Keratinocyte (primary cell): ENCODE results near the gene DCHS1. TPM values are rescaled to one million over a fixed set of nuclear protein-coding genes. Genes with fewer than 3 reads are reported as not detected.

Experiments
- DNase-seq: peaks from one replicate; pipeline ENCODE4 v3.0.0-alpha.2; 2011; ENCODE audit warnings: low read depth, missing footprints, low spot score
- FAIRE-seq: peaks from 2 replicates; lab custom pipeline; 2011; peaks lifted over from hg19 to GRCh38; lab: Jason Lieb, UNC
- H2AFZ ChIP-seq: 2 replicates; pipeline ENCODE4 v1.6.0; 2012; ENCODE audit warnings: low read length, control low read depth, inconsistent platforms; ENCODE audit not compliant: control insufficient read depth
- H3K27ac ChIP-seq: 2 replicates; pipeline ENCODE4 v1.5.1; 2011; ENCODE audit warnings: low read length; ENCODE audit not compliant: control insufficient read depth, insufficient read depth
- H3K27me3 ChIP-seq: 3 replicates; pipeline ENCODE4 v1.6.0; 2011; ENCODE audit warnings: low read length; ENCODE audit not compliant: control insufficient read depth, insufficient read depth; ENCODE audit errors: extremely low read depth
- H3K36me3 ChIP-seq, 2 experiments: 2 replicates in 1 of 2; 3 replicates in 1 of 2; pipeline ENCODE4 v1.5.1; 2011; ENCODE audit warnings: low read length in 2 of 2, mild to moderate bottlenecking in 1 of 2; ENCODE audit not compliant: control insufficient read depth in 2 of 2, insufficient read depth in 2 of 2; ENCODE audit errors: extremely low read depth in 1 of 2
- H3K4me1 ChIP-seq: 3 replicates; pipeline ENCODE4 v1.5.1; 2011; ENCODE audit warnings: low read length; ENCODE audit not compliant: control insufficient read depth, insufficient read depth; ENCODE audit errors: extremely low read depth
- H3K4me2 ChIP-seq: 3 replicates; pipeline ENCODE4 v1.6.0; 2011; ENCODE audit warnings: low read depth, low read length; ENCODE audit not compliant: control insufficient read depth, insufficient read depth; ENCODE audit errors: extremely low read depth
- H3K4me3 ChIP-seq, 3 experiments: fragments of 200-600 bp in 1 of 3; sonication (generic) in 1 of 3; 2 replicates in 2 of 3; 3 replicates in 1 of 3; pipeline ENCODE4 v1.5.1; 2011 to 2016; ENCODE audit warnings: low read length in 3 of 3, mild to moderate bottlenecking in 3 of 3, control low read depth in 2 of 3, inconsistent platforms in 1 of 3, low read depth in 1 of 3, mixed read lengths in 1 of 3, mixed run types in 1 of 3, moderate library complexity in 1 of 3; ENCODE audit not compliant: control insufficient read depth in 2 of 3, insufficient read depth in 2 of 3; ENCODE audit errors: extremely low read depth in 1 of 3
- H3K79me2 ChIP-seq: 2 replicates; pipeline ENCODE4 v1.6.0; 2012; ENCODE audit warnings: low read length; ENCODE audit not compliant: control insufficient read depth, insufficient read depth
- H3K9ac ChIP-seq: 3 replicates; pipeline ENCODE4 v1.6.0; 2011; ENCODE audit warnings: low read length; ENCODE audit not compliant: control insufficient read depth, insufficient read depth; ENCODE audit errors: extremely low read depth
- H3K9me1 ChIP-seq: 3 replicates; pipeline ENCODE4 v1.6.0; 2011; ENCODE audit warnings: low read length; ENCODE audit not compliant: control insufficient read depth, insufficient read depth; ENCODE audit errors: extremely low read depth
- H3K9me3 ChIP-seq: 2 replicates; pipeline ENCODE4 v1.5.1; 2012; ENCODE audit warnings: low read depth, low read length; ENCODE audit not compliant: control insufficient read depth
- H4K20me1 ChIP-seq: 3 replicates; pipeline ENCODE4 v1.6.0; 2011; ENCODE audit warnings: low read length; ENCODE audit not compliant: control insufficient read depth, insufficient read depth; ENCODE audit errors: extremely low read depth
- EZH2 ChIP-seq: IDR thresholded peaks from one replicate; pipeline ENCODE4 v1.6.1; 2012; ENCODE audit warnings: inconsistent platforms, mild to moderate bottlenecking, low read length, moderate library complexity
- dilution Hi-C: fragments of 300-500 bp; cut with MboI; formaldehyde crosslinking; loops from one replicate; pipeline ENCODE4 v1.7.0; 2020; ENCODE audit warnings: low sequenced_read_pairs; ENCODE audit not compliant: extremely low pct_ligation_motif_present
- polyA plus RNA-seq, 5 experiments: library from polyadenylated mRNA; depleted of rRNA in 3 of 5; stranded (reverse) in 3 of 5; stranded (forward) in 1 of 5; unstranded in 1 of 5; fragments of >200 nt; gene quantifications; 1 replicate in 1 of 5; 2 replicates in 3 of 5; 3 replicates in 1 of 5; pipeline versions ENCODE4 v1.2.1 to v1.2.3, GENCODE V29; 2011 to 2012; ENCODE audit warnings: missing spikeins in 2 of 5, low read depth in 1 of 5, low replicate concordance in 1 of 5
- TF ChIP-seq, protein P1 (sequence below), 3 experiments: IDR thresholded peaks in 1 of 3; conservative IDR thresholded peaks in 1 of 3; optimal IDR thresholded peaks in 1 of 3; 2 replicates in 2 of 3; 3 replicates in 1 of 3; pipeline versions ENCODE3 to v1.5.1; 2011; ENCODE audit warnings: low read length in 3 of 3, mild to moderate bottlenecking in 3 of 3, moderate library complexity in 2 of 3, control low read depth in 1 of 3, inconsistent platforms in 1 of 3; ENCODE audit not compliant: insufficient read depth in 2 of 3; ENCODE audit errors: extremely low read depth in 1 of 3

The DCHS1 gene
- polyA plus RNA-seq, 1 donor (not counting 4 experiments of a cell fraction or from before 2014, with no cell fraction given), result 0.03 TPM

- no peak for DNase-seq
- dilution Hi-C loops, result no loop called here
These were observed 33.8 kb downstream of the DCHS1 start for GRCh38 chr11:6621711-6622211.

DNA sequence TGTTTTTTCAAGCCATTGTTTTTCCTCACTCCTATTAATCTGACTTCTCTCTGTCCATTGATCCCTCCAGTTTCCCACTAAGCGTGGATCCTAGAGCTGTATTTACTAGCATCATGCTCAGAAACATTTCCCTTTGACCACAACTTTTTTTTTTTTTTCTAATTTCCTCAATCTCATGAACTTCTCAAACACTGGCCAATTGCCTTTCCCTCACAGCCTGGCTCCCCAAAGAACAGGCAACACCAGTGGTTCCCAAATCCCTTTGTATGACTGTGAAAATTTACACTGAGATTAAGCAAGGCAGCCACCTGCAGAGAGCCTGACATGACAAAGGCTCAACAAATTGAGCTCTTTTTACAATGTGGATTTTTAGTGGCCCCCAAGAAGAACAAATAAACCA is 35.0 kb downstream of the DCHS1 start:
- Histone ChIP-seq H3K27ac (no peak overlapping the region), H3K36me3 (peaks cover 12 to 13% of the 10 kb centered on the region in 2 experiments), H3K9me3 (no peaks in the 10 kb centered on the region), H3K79me2 (peaks cover 4% of the 10 kb centered on the region), H3K9me1 (no peaks in the 10 kb centered on the region), H3K4me1 (peaks cover 12% of the 10 kb centered on the region), H3K9ac (no peak overlapping the region), H4K20me1 (no peaks in the 10 kb centered on the region), H3K4me3 (no peak overlapping the region), H3K27me3 (no peaks in the 10 kb centered on the region), H3K4me2 (no peak overlapping the region), H2AFZ (no peak overlapping the region)
- no peak for DNase-seq
- TF ChIP-seq, protein P1, sequence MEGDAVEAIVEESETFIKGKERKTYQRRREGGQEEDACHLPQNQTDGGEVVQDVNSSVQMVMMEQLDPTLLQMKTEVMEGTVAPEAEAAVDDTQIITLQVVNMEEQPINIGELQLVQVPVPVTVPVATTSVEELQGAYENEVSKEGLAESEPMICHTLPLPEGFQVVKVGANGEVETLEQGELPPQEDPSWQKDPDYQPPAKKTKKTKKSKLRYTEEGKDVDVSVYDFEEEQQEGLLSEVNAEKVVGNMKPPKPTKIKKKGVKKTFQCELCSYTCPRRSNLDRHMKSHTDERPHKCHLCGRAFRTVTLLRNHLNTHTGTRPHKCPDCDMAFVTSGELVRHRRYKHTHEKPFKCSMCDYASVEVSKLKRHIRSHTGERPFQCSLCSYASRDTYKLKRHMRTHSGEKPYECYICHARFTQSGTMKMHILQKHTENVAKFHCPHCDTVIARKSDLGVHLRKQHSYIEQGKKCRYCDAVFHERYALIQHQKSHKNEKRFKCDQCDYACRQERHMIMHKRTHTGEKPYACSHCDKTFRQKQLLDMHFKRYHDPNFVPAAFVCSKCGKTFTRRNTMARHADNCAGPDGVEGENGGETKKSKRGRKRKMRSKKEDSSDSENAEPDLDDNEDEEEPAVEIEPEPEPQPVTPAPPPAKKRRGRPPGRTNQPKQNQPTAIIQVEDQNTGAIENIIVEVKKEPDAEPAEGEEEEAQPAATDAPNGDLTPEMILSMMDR (optimal IDR thresholded peaks at IDR 0.05 in 1 of 3, IDR thresholded peaks at IDR 0.05 in 1 of 3, conservative IDR thresholded peaks at IDR 0.05 in 1 of 3; ENCODE audit: extremely low read depth in 1 of 3, insufficient read depth in 2 of 3, low read length in 3 of 3), result no peak
- TF ChIP-seq EZH2, result no peak
- FAIRE-seq, result no peak
- dilution Hi-C loops, result no loop called here

More at GRCh38 chr11:6621711-6622211, 33.8 kb downstream of the DCHS1 start:
- Histone ChIP-seq H3K79me2 (peaks cover 4% of the 10 kb centered on the region), H3K4me1 (peaks cover 12% of the 10 kb centered on the region), H3K9me1 (no peaks in the 10 kb centered on the region), H3K9ac (no peak overlapping the region), H3K9me3 (no peaks in the 10 kb centered on the region), H3K4me2 (no peak overlapping the region), H3K4me3 (no peak overlapping the region), H4K20me1 (no peaks in the 10 kb centered on the region), H3K36me3 (peaks cover 2 to 3% of the 10 kb centered on the region in 2 experiments), H3K27me3 (no peaks in the 10 kb centered on the region), H3K27ac (no peak overlapping the region), H2AFZ (no peak overlapping the region)
- no peak for FAIRE-seq
- TF ChIP-seq, protein P1 (optimal IDR thresholded peaks at IDR 0.05 in 1 of 3, IDR thresholded peaks at IDR 0.05 in 1 of 3, conservative IDR thresholded peaks at IDR 0.05 in 1 of 3; ENCODE audit: extremely low read depth in 1 of 3, insufficient read depth in 2 of 3, low read length in 3 of 3), result no peak
- no peak for TF ChIP-seq EZH2
